OCI-LY1 (cell line): ENCODE measurements around the gene DEF6.

Experiments used
- H2AFZ ChIP-seq: fragments of 200-600 bp; sonication (generic), shearing (Covaris generic); 2 replicates; pipeline ENCODE4 v1.6.0; 2014; ENCODE audit warnings: antibody characterized with exemption, mild to moderate bottlenecking, low read length
- H3F3A ChIP-seq: fragments of 200-600 bp; sonication (generic), shearing (Covaris generic); 2 replicates; pipeline ENCODE4 v1.6.0; 2014; ENCODE audit warnings: mild to moderate bottlenecking, antibody characterized with exemption, low read length, moderate library complexity; ENCODE audit not compliant: insufficient read depth
- H3K27ac ChIP-seq: fragments of 200-600 bp; sonication (generic); 2 replicates; pipeline ENCODE4 v1.5.1; 2014; ENCODE audit warnings: low read length, mixed run types, mild to moderate bottlenecking, low read depth; ENCODE audit not compliant: poor library complexity, severe bottlenecking
- H3K27me3 ChIP-seq: fragments of 200-600 bp; sonication (generic); 2 replicates; pipeline ENCODE4 v1.6.0; 2014; ENCODE audit warnings: antibody characterized with exemption, mild to moderate bottlenecking, low read length, moderate library complexity; ENCODE audit not compliant: insufficient read depth
- H3K36me3 ChIP-seq: fragments of 200-600 bp; sonication (generic); 2 replicates; pipeline ENCODE4 v1.6.1; 2014; ENCODE audit warnings: mild to moderate bottlenecking, antibody characterized with exemption, low read length, moderate library complexity, mixed read lengths; ENCODE audit not compliant: insufficient read depth
- H3K4me1 ChIP-seq: fragments of 200-600 bp; sonication (generic); 2 replicates; pipeline ENCODE4 v1.5.1; 2014; ENCODE audit warnings: mild to moderate bottlenecking, low read length, moderate library complexity; ENCODE audit not compliant: insufficient read depth, severe bottlenecking
- H3K4me2 ChIP-seq: fragments of 200-600 bp; sonication (generic), shearing (Covaris generic); 2 replicates; pipeline ENCODE4 v1.6.1; 2014; ENCODE audit warnings: low read length
- H3K4me3 ChIP-seq: fragments of 200-600 bp; sonication (generic); 2 replicates; pipeline ENCODE4 v1.5.1; 2014; ENCODE audit warnings: low read length, low read depth, mild to moderate bottlenecking, mixed read lengths; ENCODE audit not compliant: poor library complexity, severe bottlenecking
- H3K79me2 ChIP-seq: fragments of 200-600 bp; shearing (Covaris generic); 2 replicates; pipeline ENCODE4 v1.6.1; 2016; ENCODE audit warnings: mixed run types, low read length, mixed read lengths; ENCODE audit not compliant: insufficient read depth
- H3K9ac ChIP-seq: fragments of 200-600 bp; sonication (generic), shearing (Covaris generic); 2 replicates; pipeline ENCODE4 v1.6.1; 2014; ENCODE audit warnings: mild to moderate bottlenecking, low read length, mixed read lengths
- H3K9me2 ChIP-seq: fragments of 200-600 bp; sonication (generic), shearing (Covaris generic); 2 replicates; pipeline ENCODE4 v1.6.1; 2014; ENCODE audit warnings: low read depth, mild to moderate bottlenecking, low read length, mixed read lengths
- H3K9me3 ChIP-seq: fragments of 200-600 bp; shearing (Covaris generic); 2 replicates; pipeline ENCODE4 v1.6.1; 2014; ENCODE audit warnings: low read length, mixed read lengths
- H4K20me1 ChIP-seq: fragments of 200-600 bp; sonication (generic), shearing (Covaris generic); 2 replicates; pipeline ENCODE4 v1.6.0; 2016; ENCODE audit warnings: mild to moderate bottlenecking, low read length; ENCODE audit not compliant: insufficient read depth
- CTCF ChIP-seq: fragments of 200-600 bp; sonication (generic), shearing (Covaris generic); IDR thresholded peaks from 2 replicates; pipeline ENCODE4 v1.5.1; 2017; ENCODE audit warnings: mild to moderate bottlenecking, antibody characterized with exemption, low read length, moderate library complexity, mixed read lengths
- EZH2 ChIP-seq: fragments of 200-600 bp; sonication (generic), shearing (Covaris generic); IDR thresholded peaks from 2 replicates; pipeline ENCODE4 v1.8.0; 2017; ENCODE audit warnings: borderline replicate concordance, mixed run types, mild to moderate bottlenecking, antibody characterized with exemption, low read length, moderate library complexity, mixed read lengths

The DEF6 gene

GRCh38 chr6:35309611-35310264, 12.1 kb downstream of the DEF6 start:
- no peaks in the 10 kb centered on the region for H3K9me2 ChIP-seq
- no peaks in the 10 kb centered on the region for H3K36me3 ChIP-seq
- no peaks in the 10 kb centered on the region for H4K20me1 ChIP-seq
- no peak overlapping the region for H3K4me3 ChIP-seq
- H3K79me2 ChIP-seq = no peaks in the 10 kb centered on the region
- no peaks in the 10 kb centered on the region for H3K27me3 ChIP-seq
- no peak for TF ChIP-seq CTCF
- TF ChIP-seq EZH2 = no peak
- H3K9me3 ChIP-seq = no peaks in the 10 kb centered on the region
- no peak overlapping the region for H3K27ac ChIP-seq
- H3K4me2 ChIP-seq = no peak overlapping the region
- H3K4me1 ChIP-seq = peaks cover 17% of the 10 kb centered on the region
- no peaks in the 10 kb centered on the region for H3F3A ChIP-seq
- H2AFZ ChIP-seq = no peak overlapping the region
- no peak overlapping the region for H3K9ac ChIP-seq

- H3K4me3 ChIP-seq = no peak overlapping the region
- no peaks in the 10 kb centered on the region for H3F3A ChIP-seq
- H3K27me3 ChIP-seq = no peaks in the 10 kb centered on the region
- peaks cover 17% of the 10 kb centered on the region for H3K4me1 ChIP-seq
- H3K9ac ChIP-seq = no peak overlapping the region
- TF ChIP-seq EZH2 = no peak
- TF ChIP-seq CTCF = no peak
- H3K27ac ChIP-seq = peak overlapping the region; percentile 49
- no peak overlapping the region for H3K4me2 ChIP-seq
- no peaks in the 10 kb centered on the region for H3K9me2 ChIP-seq
- no peaks in the 10 kb centered on the region for H3K79me2 ChIP-seq
- no peak overlapping the region for H2AFZ ChIP-seq
- no peaks in the 10 kb centered on the region for H3K9me3 ChIP-seq
- H3K36me3 ChIP-seq = no peaks in the 10 kb centered on the region
- H4K20me1 ChIP-seq = no peaks in the 10 kb centered on the region
Measured at GRCh38 chr6:35310265-35310831, 12.7 kb downstream of the DEF6 start.

GRCh38 chr6:35311390-35312075, 13.9 kb downstream of the DEF6 start:
- TF ChIP-seq EZH2 (no peak), CTCF (no peak)
- Histone ChIP-seq H3F3A (no peaks in the 10 kb centered on the region), H3K79me2 (no peaks in the 10 kb centered on the region)

More at GRCh38 chr6:35311390-35312075, 13.9 kb downstream of the DEF6 start:
- peak overlapping the region; percentile 85 for H2AFZ ChIP-seq
- peak overlapping the region; percentile 18 for H3K4me3 ChIP-seq
- peaks cover 17% of the 10 kb centered on the region for H3K4me1 ChIP-seq
- H3K27me3 ChIP-seq = no peaks in the 10 kb centered on the region
- no peaks in the 10 kb centered on the region for H3K9me2 ChIP-seq
- peak overlapping the region; percentile 25; the same call in 1 of the 2 replicates for H3K9ac ChIP-seq
- H3K36me3 ChIP-seq = peaks cover 2% of the 10 kb centered on the region; the same call in 1 of the 2 replicates
- H3K9me3 ChIP-seq = no peaks in the 10 kb centered on the region
- no peaks in the 10 kb centered on the region for H4K20me1 ChIP-seq
- peak overlapping the region; percentile 49 for H3K4me2 ChIP-seq
- peak overlapping the region; percentile 49 for H3K27ac ChIP-seq
